ENCODE results near the gene ZNFX1.
"Not testable (repeated sequence)": the region's sequence is repeated elsewhere in the genome, so short reads cannot be mapped to it uniquely, and the experiment has no call there.

The ZNFX1 gene

DNA sequence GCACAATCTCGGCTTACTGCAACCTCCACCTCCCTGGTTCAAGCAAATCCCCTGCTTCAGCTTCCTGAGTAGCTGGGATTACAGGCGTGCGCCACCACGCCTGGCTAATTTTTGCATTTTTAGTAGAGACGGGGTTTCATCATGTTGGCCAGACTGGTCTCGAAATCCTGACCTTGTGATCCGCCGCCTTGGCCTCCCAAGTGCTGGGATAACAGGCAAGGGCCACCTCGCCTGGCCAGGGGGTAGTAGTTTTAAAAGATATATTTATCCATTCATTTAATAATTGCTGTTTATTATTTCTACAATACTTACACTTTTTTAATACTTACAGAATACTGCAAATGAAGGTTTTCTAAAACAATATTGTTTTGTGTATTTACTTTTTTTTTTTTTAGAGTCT lies 74.1 kb downstream of the ZNFX1 start:
- Histone ChIP-seq H3K4me3 (ENCODE audit: low read depth, low read length) (no peak overlapping the region), H3K4me1 (no peaks in the 10 kb centered on the region), H3K79me2 (no peaks in the 10 kb centered on the region), H3K36me3 (ENCODE audit: control insufficient read depth, insufficient read depth, low read length) (no peaks in the 10 kb centered on the region), H3K9me3 (ENCODE audit: control insufficient read depth, low read length) (no peaks in the 10 kb centered on the region), H2AFZ (no peak overlapping the region), H3K4me2 (ENCODE audit: low read length) (no peak overlapping the region), H3K9ac (no peak overlapping the region), H3K27me3 (ENCODE audit: control insufficient read depth, insufficient read depth, low read length) (no peaks in the 10 kb centered on the region), H3K27ac (no peak overlapping the region)
- TF ChIP-seq, protein P1, sequence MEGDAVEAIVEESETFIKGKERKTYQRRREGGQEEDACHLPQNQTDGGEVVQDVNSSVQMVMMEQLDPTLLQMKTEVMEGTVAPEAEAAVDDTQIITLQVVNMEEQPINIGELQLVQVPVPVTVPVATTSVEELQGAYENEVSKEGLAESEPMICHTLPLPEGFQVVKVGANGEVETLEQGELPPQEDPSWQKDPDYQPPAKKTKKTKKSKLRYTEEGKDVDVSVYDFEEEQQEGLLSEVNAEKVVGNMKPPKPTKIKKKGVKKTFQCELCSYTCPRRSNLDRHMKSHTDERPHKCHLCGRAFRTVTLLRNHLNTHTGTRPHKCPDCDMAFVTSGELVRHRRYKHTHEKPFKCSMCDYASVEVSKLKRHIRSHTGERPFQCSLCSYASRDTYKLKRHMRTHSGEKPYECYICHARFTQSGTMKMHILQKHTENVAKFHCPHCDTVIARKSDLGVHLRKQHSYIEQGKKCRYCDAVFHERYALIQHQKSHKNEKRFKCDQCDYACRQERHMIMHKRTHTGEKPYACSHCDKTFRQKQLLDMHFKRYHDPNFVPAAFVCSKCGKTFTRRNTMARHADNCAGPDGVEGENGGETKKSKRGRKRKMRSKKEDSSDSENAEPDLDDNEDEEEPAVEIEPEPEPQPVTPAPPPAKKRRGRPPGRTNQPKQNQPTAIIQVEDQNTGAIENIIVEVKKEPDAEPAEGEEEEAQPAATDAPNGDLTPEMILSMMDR (IDR thresholded peaks at IDR 0.05) = no peak

DNA sequence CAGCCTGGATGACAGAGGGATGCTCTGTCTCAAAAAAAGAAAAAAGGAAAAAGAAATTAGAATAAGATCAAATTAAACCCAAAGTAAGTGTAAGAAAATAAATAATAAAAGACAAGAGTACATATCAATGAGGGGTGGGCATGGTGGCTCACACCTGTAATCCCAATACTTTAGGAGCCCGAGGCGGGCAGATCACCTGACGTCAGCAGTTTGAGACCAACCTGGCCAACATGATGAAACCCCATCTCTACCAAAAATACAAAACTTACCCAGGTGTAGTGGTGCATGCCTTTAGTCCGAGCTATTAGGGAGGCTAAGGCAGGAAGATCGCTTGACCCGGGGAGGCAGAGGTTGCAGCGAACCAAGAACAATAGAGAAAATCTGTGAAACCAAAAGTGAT lies 74.8 kb downstream of the ZNFX1 start:
- Histone ChIP-seq H3K27me3 (ENCODE audit: control insufficient read depth, insufficient read depth, low read length) (no peaks in the 10 kb centered on the region), H2AFZ (no peak overlapping the region), H3K79me2 (no peaks in the 10 kb centered on the region), H3K4me1 (no peaks in the 10 kb centered on the region), H3K36me3 (ENCODE audit: control insufficient read depth, insufficient read depth, low read length) (no peaks in the 10 kb centered on the region), H3K4me3 (ENCODE audit: low read depth, low read length) (no peak overlapping the region), H3K4me2 (ENCODE audit: low read length) (no peak overlapping the region), H3K9me3 (ENCODE audit: control insufficient read depth, low read length) (no peaks in the 10 kb centered on the region), H3K9ac (no peak overlapping the region), H3K27ac (no peak overlapping the region)
- TF ChIP-seq, protein P1 (IDR thresholded peaks at IDR 0.05) = no peak

DNA sequence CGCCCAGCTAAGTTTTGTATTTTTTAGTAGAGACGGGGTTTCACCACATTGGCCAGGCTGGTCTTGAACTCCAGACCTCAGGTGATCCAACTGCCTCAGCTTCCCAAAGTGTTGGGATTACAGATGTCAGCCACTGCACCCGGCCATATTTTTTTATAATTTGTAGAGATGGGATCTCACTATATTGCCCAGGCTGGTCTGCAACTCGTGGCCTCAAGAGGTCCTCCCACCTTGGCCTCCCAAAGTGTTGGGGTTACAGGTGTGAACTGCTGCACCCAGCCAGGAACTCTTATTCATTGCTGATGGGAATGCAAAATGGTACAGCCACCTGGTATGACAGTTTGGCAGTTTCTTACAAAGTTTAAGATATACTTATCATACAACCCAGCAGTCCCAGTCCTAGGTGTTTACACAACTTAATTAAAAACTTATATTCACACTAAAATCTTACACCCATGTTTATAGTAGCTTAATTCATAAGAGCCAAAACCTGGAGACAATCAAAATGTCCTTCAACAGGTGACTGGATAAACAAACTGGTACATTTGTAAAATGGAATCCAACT lies 78.0 kb downstream of the ZNFX1 start:
- no peaks in the 10 kb centered on the region for H3K9me3 ChIP-seq (ENCODE audit: control insufficient read depth, low read length)
- H3K4me1 ChIP-seq = no peaks in the 10 kb centered on the region
- no peaks in the 10 kb centered on the region for H3K36me3 ChIP-seq (ENCODE audit: control insufficient read depth, insufficient read depth, low read length)
- no peaks in the 10 kb centered on the region for H3K79me2 ChIP-seq
- no peak overlapping the region for H2AFZ ChIP-seq
- no peak overlapping the region for H3K4me2 ChIP-seq (ENCODE audit: low read length)
- no peak overlapping the region for H3K4me3 ChIP-seq (ENCODE audit: low read depth, low read length)
- no peak overlapping the region for H3K27ac ChIP-seq
- H3K27me3 ChIP-seq (ENCODE audit: control insufficient read depth, insufficient read depth, low read length) = no peaks in the 10 kb centered on the region
- TF ChIP-seq, protein P1 (IDR thresholded peaks at IDR 0.05) = no peak
- no peak overlapping the region for H3K9ac ChIP-seq

DNA sequence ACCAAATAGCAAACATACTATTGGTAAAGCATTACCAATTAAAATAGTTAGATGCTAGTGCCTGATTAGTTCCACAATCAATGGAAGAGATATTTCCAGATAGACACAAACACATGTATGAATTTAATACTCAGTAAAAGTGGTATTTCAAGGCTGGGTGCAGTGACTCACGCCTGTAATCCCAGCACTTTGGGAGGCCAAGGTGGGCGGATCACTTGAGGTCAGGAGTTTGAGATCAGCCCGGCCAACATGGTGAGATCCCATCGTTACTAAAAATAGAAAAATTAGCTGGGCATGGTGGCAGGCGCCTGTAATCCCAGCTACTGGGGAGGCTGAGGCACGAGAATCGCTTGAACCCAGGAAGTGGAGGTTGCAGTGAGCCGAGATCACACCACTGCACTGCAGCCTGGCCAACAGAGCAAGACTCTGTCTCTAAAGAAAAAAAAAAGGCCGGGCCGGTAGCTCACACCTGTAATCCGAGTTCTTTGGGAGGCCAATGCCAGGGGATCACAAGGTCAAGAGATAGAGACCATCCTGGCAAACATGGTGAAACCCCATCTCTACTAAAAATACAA lies 84.8 kb downstream of the ZNFX1 start:
- H3K4me2 ChIP-seq (ENCODE audit: low read length); H3K27me3 ChIP-seq (ENCODE audit: control insufficient read depth, insufficient read depth, low read length); H3K9ac ChIP-seq; H3K4me1 ChIP-seq; H3K27ac ChIP-seq; H2AFZ ChIP-seq; H3K79me2 ChIP-seq; H3K9me3 ChIP-seq (ENCODE audit: control insufficient read depth, low read length); H3K4me3 ChIP-seq (ENCODE audit: low read depth, low read length); H3K36me3 ChIP-seq (ENCODE audit: control insufficient read depth, insufficient read depth, low read length): not testable (repeated sequence)

Data from parathyroid adenoma (tissue), 2 donors.